NCI-H510A treated with DMSO at 0.1 percent for 48 hours (cell line): ENCODE measurements around the gene NCBP1.
"Not testable (repeated sequence)": the region's sequence is repeated elsewhere in the genome, so short reads cannot be mapped to it uniquely, and the experiment has no call there.

Experiments used
- DNase-seq: peaks from one replicate; lab custom pipeline; 2025; lab: John Stamatoyannopoulos, UW

Gene NCBP1

DNA sequence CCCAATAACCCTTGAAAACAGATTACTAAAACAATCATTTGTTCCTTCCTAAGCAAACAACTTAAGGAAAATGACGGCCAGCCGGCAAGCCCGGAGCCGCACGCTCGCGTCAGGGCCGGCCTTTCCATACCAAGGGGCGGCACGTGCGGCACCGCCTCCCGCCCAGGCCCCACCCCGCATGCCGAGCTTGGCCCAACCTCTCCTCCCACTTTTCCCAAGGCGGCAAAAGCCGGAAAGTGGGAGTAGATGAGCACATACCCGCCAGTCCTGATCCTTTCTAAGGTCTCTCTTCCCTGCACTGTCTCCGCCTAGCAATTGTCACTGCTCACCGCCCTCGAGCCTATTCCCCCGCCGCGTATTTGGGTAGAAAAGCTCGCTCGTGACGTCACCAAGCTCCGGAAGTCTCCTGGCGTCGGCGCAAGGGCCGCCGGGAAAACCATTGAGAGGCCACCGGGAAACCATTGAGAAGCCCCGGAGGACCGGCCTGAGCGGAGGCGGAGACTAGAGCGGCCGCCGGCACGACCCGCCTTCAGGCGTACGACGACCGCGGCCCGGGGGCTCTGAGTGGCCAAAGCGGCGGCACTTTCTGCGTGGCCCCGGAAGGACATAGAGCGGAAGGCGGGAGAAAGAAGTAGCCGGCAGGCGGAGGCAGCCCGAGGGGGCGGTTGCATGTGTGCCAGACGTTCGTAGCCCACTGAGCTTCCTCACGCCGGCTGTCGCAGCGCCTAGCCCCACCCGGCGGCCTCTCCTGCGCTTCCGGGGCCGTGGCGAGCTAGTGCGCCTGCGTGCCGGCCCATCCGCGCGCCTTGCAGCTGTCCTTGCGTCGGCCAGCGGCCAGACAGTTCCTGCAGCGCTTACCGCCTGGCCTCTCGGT, at the start of gene NCBP1, which contains the start of gene TSTD2:
TSS of gene NCBP1 (plus strand) at position 837 of the 874 bp plus-strand sequence. CDS start 61 bp downstream, outside the sequence.
TSS of gene TSTD2 (minus strand) at position 384 of the 874 bp plus-strand sequence. CDS start 5,806 bp downstream, outside the sequence.
- peak; percentile 97 for DNase-seq

GRCh38 chr9:97584778-97585177, 48.8 kb upstream of the NCBP1 start:
- not testable (repeated sequence) for DNase-seq

- DNase-seq, result not testable (repeated sequence)
Observed at GRCh38 chr9:97586909-97587308, 46.7 kb upstream of the NCBP1 start.

DNA sequence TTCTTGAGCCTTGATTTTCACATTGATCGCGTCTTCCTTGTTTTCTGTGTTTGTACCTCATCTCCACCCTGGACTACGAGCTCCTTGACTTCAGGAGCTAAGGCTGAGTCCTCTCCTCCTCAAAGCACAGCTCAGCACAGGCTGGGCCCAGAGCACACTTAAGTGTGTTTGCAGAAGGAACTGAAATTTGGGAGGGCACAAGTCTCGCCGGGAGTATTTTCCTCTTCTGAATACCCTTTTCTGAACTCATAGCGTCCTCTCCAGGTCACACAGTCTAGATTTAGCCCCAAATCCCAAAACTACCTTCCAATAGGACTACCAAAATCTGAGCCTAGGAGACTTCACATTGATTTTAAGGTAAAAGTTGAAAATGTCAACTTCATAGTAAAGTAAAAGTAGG, 42.1 kb upstream of the NCBP1 start:
- DNase-seq, result no peak

- no peak for DNase-seq
Observed at GRCh38 chr9:97592126-97592525, 41.5 kb upstream of the NCBP1 start.

DNA sequence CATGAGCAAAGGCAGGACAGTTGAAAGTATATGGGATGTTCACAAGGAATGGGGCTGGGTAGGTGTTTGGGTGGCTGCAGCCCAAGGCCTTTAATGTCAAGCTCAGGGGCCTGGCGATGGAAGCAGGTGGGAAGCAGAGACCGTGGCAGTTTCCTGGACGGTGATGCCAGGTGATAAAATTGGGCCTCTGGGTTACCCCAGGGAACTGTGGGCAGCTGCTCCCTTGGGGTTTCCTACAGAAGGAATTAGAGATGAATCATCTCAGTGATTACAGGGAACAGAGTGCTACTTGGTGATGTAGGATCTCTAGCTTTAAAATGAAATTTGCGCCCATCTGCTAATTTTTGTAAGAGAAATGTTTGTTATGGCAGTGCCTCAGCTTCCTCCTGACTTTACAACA, 39.7 kb upstream of the NCBP1 start:
- DNase-seq, result no peak

DNA sequence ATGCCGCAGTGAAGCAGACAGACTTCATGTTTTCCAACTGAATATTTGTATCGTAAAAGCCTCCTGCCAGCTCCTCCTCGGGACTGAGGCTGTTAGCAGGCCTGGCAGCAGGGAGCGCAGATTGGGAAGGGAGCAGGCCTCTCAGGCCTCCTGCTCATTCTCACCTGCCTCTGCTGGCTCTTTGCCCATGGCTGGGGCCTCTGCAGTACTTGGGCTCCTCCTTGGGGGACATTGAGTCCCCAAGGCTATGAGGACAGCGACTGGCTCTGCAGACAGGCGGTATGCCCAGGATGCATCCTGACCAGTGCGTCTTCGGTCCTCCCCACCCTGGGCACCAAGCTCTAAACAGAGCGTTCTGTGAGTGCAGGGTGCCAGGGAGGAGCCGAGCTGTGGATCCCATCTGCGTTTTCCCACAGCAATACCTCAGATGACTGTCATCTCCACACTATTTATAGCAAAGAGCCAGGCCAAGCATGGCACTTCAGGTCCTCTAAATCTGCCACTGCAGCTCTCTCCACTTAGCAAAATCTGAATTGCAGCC, 39.2 kb upstream of the NCBP1 start:
- no peak for DNase-seq

GRCh38 chr9:97596906-97597305, 36.7 kb upstream of the NCBP1 start:
- DNase-seq, result no peak

DNA sequence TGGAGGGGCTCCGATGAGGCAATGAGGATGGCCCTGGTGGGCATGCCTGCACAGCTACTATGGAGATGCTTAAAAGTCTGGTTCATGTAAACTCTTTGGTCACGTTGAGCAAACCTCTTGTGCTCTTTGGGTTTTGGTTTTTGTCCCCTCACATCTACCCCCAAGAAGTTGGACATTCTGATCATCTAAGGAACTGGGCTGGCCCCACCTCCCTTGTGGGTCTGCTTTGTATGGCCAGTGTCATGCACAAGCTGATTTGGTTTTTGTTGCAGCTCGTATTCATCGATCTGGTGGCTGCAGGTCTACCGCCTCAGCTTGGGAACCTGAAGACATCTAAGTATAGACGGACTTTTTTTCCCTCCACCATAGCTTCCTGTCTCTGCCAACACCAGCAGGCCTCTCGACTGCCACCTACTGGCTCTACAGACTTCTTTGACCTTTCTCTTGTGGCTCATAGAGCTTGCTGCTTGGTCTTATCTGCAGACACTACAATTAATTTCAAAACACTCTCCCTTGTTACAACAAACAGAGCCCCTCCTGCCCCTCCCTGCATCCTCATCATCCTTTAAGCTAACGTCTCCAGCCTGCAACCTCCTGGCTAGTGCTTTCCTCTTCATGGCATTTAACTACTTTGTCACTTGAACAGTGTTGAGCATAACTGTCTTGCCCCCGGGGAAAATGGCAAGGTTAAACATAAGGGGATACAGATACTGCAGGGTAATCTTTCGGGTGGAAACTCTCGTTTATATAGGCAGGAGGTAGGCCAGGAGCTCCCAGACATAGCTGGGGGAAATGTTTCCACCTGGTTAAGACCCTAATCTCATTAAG, 34.9 kb upstream of the NCBP1 start:
- peak; percentile 79 for DNase-seq

DNA sequence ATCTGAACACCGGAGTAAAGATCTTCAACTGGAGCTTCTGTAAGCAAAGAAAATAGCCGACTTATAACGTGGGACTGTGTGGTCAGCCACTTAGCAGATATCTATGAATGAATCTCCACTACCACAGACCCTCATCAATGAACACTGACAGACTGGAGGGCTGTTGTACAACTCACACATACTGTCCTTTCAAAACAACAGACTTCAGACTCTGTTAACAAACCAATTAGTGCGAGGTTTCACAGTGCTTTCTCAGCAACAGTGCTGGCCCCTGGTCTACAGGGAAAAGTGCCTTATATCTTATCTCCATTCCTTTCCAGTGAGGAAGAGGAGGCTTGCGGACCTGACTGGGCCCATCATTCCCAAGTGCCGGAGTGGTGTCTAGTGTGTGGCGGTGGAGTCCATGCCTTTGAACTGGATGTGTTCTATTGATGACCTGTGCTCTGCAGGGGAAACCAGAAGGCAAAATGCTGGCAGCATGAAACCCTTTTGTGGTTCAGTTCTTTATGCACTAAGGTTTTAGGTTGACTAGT, 34.2 kb upstream of the NCBP1 start:
- no peak for DNase-seq

- DNase-seq, result no peak
Observed at GRCh38 chr9:97600531-97601227, 32.9 kb upstream of the NCBP1 start.

DNA sequence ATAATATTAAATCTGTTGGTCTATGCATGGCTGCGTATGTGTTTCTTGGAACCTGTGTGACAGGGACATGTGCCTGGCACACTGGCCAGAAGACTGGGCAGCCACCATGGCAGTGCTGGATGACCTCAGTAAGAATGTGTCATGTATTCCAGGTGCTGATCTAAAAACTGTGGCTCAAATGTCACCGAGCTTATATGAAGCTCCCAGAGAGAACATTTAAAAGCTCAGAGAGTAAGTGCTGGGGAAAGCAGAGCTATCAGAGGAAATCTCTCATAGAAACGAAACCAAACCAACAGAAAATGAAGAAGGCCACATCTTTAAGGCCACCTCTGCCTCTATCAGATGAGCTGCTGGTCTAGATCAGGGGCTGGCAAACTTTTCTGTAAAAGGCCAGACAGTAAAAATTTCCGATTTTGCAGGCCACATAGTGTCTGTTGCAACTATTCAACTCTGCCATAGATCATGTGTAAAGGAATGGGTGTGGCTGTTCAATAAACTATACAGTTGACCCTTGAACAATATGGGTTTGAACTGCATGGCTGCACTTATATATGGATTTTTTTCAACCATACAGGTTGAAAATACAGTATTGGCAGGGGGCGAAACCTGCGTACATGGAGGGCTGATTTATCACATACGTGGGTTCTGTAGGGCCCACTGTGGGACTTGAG, 32.3 kb upstream of the NCBP1 start:
- DNase-seq, result no peak

GRCh38 chr9:97602430-97602829, 31.2 kb upstream of the NCBP1 start:
- no peak for DNase-seq

GRCh38 chr9:97604901-97605645, 28.5 kb upstream of the NCBP1 start:
- DNase-seq, result no peak

GRCh38 chr9:97615439-97616072, 18.1 kb upstream of the NCBP1 start:
- DNase-seq, result peak; percentile 45

DNA sequence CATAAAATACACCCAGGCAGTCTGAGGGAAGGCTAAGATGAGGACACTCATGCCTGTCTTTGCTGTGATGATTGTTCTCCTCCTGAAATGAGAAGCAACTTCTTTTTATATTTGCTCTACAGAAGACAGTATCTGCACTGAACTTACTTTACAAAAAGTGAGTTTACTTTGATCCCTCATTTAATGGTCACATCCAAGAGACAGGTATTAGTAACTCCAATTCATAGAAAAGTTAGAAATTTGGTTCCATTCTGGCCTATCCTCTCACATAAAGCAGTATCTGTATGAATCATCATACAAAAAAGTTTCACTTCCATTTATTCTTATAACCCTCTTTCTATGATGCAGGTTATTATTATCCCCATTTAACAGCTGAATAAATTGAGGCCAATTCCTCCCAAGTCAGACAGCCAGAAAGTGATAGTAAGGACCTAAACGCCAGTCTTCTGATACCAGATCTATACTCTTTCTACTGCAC, 15.6 kb upstream of the NCBP1 start:
- DNase-seq, result no peak

- DNase-seq, result not testable (repeated sequence)
Observed at GRCh38 chr9:97620063-97620462, 13.6 kb upstream of the NCBP1 start.

DNA sequence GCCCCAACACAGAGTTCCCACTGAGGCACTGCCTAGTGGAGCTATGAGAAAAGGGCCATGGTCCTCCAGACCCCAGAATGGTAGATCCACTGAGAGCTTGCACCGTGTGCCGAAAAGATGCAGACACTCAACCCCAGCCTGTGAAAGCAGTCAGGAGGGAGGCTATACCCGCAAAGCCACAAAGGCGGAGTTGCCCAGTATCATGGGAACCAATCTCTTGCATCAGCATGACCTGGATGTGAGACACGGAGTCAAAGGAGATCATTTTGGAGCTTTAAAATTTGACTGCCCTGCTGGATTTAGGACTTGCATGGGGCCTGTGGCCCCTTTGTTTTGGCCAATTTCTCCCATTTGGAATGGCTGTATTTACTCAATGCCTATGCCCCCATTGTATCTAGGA, 11.1 kb upstream of the NCBP1 start:
- not testable (repeated sequence) for DNase-seq

DNA sequence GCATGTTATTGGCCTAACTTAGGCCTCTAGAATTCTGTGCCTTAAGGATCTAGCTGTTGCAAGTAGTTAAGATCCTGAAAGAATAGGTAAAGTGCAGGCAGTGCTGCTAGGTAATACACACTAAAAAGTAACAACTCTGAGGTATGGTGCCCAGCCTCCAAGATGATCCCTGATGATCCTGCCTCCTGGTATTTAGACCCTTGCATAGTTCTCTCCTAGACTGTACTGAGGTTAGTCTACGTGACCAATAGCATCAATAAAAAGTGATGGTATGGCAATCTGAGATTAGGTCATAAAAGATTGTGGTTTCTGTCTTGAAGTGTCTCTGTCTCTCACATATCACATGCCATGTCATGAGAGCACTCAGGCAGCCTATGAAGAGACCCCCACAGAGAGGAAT, 9.7 kb upstream of the NCBP1 start:
- no peak for DNase-seq

GRCh38 chr9:97625620-97626019, 8.0 kb upstream of the NCBP1 start:
- no peak for DNase-seq
